Mesendoderm (in vitro differentiated cells): ENCODE results near the gene ARL5B. TPM values are rescaled to one million over a fixed set of nuclear protein-coding genes. Genes with fewer than 3 reads are reported as not detected.

Experiments used
- DNase-seq: peaks from one replicate; pipeline ENCODE4 v3.0.0; 2013
- H2AK5ac ChIP-seq: 2 replicates; pipeline ENCODE4 v1.6.1; 2013; ENCODE audit warnings: low read length, inconsistent platforms
- H2BK120ac ChIP-seq: 2 replicates; pipeline ENCODE4 v1.6.1; 2013; ENCODE audit warnings: low read depth, mild to moderate bottlenecking, low read length, moderate library complexity, mixed read lengths
- H2BK15ac ChIP-seq: replicated peaks from 2 replicates; pipeline ENCODE4 v1.6.1; 2013; ENCODE audit warnings: low read depth, mild to moderate bottlenecking, moderate library complexity
- H2BK5ac ChIP-seq: 2 replicates; pipeline ENCODE4 v1.6.1; 2013; ENCODE audit warnings: low read length, inconsistent platforms
- H3K18ac ChIP-seq: 2 replicates; pipeline ENCODE4 v1.6.1; 2013; ENCODE audit warnings: mild to moderate bottlenecking, low read length, mixed read lengths
- H3K23ac ChIP-seq: one replicate; pipeline ENCODE4 v1.6.1; 2013; ENCODE audit warnings: low read length
- H3K27ac ChIP-seq: 2 replicates; pipeline ENCODE4 v1.5.1; 2013; ENCODE audit warnings: low read depth, mild to moderate bottlenecking, inconsistent platforms, low read length, moderate library complexity
- H3K27me3 ChIP-seq: 2 replicates; pipeline ENCODE4 v1.6.1; 2013; ENCODE audit warnings: low read length, control low read depth, mild to moderate bottlenecking, inconsistent platforms; ENCODE audit not compliant: insufficient read depth, poor library complexity
- H3K36me3 ChIP-seq: 2 replicates; pipeline ENCODE4 v1.6.1; 2013; ENCODE audit warnings: low read length, inconsistent platforms; ENCODE audit not compliant: control insufficient read depth, insufficient read depth
- H3K4ac ChIP-seq: one replicate; pipeline ENCODE4 v1.6.1; 2013; ENCODE audit warnings: low read depth, mild to moderate bottlenecking, low read length, moderate library complexity
- H3K4me1 ChIP-seq: 2 replicates; pipeline ENCODE4 v1.6.1; 2013; ENCODE audit warnings: low read depth, low read length, inconsistent platforms; ENCODE audit not compliant: control insufficient read depth
- H3K4me2 ChIP-seq: 2 replicates; pipeline ENCODE4 v1.6.1; 2013; ENCODE audit warnings: low read length
- H3K4me3 ChIP-seq: 2 replicates; pipeline ENCODE4 v1.5.1; 2013; ENCODE audit warnings: mild to moderate bottlenecking, low read length
- H3K56ac ChIP-seq: one replicate; pipeline ENCODE4 v1.6.1; 2013; ENCODE audit warnings: low read length
- H3K79me1 ChIP-seq: 2 replicates; pipeline ENCODE4 v1.6.1; 2013; ENCODE audit warnings: low read length, inconsistent platforms
- H3K79me2 ChIP-seq: 2 replicates; pipeline ENCODE4 v1.6.1; 2013; ENCODE audit warnings: mild to moderate bottlenecking, low read length; ENCODE audit not compliant: control insufficient read depth, insufficient read depth
- H3K9ac ChIP-seq: 2 replicates; pipeline ENCODE4 v1.6.1; 2013; ENCODE audit warnings: low read length, inconsistent platforms
- H4K5ac ChIP-seq: one replicate; pipeline ENCODE4 v1.6.1; 2013; ENCODE audit warnings: low read length
- H4K8ac ChIP-seq: one replicate; pipeline ENCODE4 v1.6.1; 2013; ENCODE audit warnings: low read depth, mild to moderate bottlenecking, control low read depth, low read length, moderate library complexity
- WGBS: extraction: QIAGEN DNeasy Blood & Tissue Kit; methylation state at CpG from one replicate; pipeline ENCODE4 v1.1.7; 2013; ENCODE audit warnings: low lambda C conversion rate, missing lambda C conversion rate; ENCODE audit not compliant: insufficient coverage; ENCODE audit errors: extremely low coverage; 5-methylcytosine and 5-hydroxymethylcytosine counted together
- polyA plus RNA-seq, 2 experiments: library from polyadenylated mRNA; stranded (reverse); fragments of 200-250 nt; gene quantifications; one replicate each; pipeline ENCODE4 v1.2.3, GENCODE V29; 2013

ARL5B gene, protein sequence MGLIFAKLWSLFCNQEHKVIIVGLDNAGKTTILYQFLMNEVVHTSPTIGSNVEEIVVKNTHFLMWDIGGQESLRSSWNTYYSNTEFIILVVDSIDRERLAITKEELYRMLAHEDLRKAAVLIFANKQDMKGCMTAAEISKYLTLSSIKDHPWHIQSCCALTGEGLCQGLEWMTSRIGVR
- 30.4 TPM for polyA plus RNA-seq (2013, experiment 1 of 2)
- polyA plus RNA-seq (2013, experiment 2 of 2): 30.0 TPM

DNA sequence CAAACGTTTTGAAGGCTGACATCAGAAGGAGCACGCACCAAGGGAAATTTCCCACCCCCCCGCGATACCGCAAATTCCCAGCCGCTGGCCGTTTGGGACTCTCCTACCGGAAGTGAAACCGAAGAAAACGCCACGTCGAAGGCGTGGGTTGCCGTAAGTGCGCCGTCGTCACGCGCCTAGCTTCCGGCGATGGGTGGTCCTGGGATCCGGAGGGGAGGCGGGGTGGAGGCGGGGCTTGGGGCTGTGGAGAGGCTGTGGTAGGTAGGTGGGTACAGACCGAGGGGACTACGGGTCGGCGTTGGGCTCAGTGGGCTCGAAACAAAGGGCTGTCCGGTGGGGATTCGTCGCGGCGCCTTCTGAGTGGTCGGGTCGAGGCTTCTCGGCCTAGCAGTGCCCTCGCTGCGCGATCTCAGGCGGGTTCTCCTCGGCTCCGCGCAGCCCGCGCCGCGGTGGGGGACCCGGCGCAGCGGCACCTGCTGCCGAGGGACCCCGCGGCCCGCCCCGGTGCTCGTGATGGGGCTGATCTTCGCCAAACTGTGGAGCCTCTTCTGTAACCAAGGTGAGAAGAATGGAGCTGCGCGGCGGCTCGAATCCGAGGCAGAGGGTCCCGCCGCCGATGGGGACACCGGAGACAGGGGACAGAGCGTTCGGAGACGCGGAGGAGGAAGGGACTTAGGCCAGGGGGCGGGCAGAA is at the start of gene ARL5B:
Gene ARL5B (plus strand): TSS at position 307 of the 694 bp plus-strand sequence. CDS start 207 bp downstream, at position 514.
- Histone ChIP-seq H3K4ac (peak within 1 kb of the TSS; percentile 62), H3K9ac (peak within 1 kb of the TSS; percentile 95), H4K8ac (peak within 1 kb of the TSS; percentile 98), H3K23ac (no peak within 1 kb of the TSS), H2BK120ac (no peak within 1 kb of the TSS), H3K4me2 (peak within 1 kb of the TSS; percentile 41), H3K4me3 (peak within 1 kb of the TSS; percentile 88), H3K27ac (peak within 1 kb of the TSS; percentile 97), H3K27me3 (no peaks in the 10 kb centered on the region), H3K36me3 (no peaks in the 10 kb centered on the region), H2AK5ac (peak within 1 kb of the TSS; percentile 40), H3K4me1 (peaks cover 6% of the 10 kb centered on the region), H2BK5ac (peak within 1 kb of the TSS; percentile 10), H3K79me2 (peaks cover 43% of the 10 kb centered on the region), H2BK15ac (no peak within 1 kb of the TSS), H4K5ac (peak within 1 kb of the TSS; percentile 59), H3K79me1 (peaks cover 2% of the 10 kb centered on the region), H3K56ac (peak within 1 kb of the TSS; percentile 98), H3K18ac (peak within 1 kb of the TSS; percentile 93)
- WGBS: no CpG with 5 or more reads among the region's 72 CpGs
- peak; percentile 99 for DNase-seq

DNA sequence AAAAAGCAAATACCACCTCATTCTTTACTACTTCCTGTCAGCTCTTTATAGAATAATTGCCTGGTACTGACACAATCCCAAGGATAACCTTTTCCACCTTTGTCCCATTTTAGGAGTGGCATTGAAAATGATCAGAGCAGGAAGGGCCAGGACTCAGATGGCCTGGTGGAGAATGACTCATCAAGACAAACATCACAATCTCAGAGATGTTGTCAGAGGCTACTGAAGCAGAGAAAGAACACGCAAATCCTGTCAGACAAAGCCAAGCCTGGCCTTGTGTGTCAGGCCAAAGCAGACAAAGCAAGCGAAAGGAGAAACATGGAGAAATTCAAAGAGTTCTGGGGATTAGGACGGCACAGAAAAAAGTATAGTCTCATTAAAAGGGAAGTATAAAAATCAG is 48.7 kb upstream of the ARL5B start:
- no CpG with 5 or more reads among the region's 3 CpGs for WGBS
- Histone ChIP-seq H3K27ac (no peak overlapping the region), H3K18ac (no peak overlapping the region), H3K4me2 (no peak overlapping the region), H4K8ac (no peak overlapping the region), H3K79me1 (no peaks in the 10 kb centered on the region), H3K4me1 (peaks cover 3% of the 10 kb centered on the region), H3K27me3 (no peaks in the 10 kb centered on the region), H2BK120ac (no peak overlapping the region), H3K4me3 (no peak overlapping the region), H2BK15ac (no peak overlapping the region), H2BK5ac (no peak overlapping the region), H2AK5ac (no peak overlapping the region), H3K79me2 (no peaks in the 10 kb centered on the region), H3K4ac (no peak overlapping the region), H4K5ac (no peak overlapping the region), H3K9ac (no peak overlapping the region), H3K56ac (no peak overlapping the region), H3K23ac (no peak overlapping the region), H3K36me3 (no peaks in the 10 kb centered on the region)
- peak; percentile 58 for DNase-seq

DNA sequence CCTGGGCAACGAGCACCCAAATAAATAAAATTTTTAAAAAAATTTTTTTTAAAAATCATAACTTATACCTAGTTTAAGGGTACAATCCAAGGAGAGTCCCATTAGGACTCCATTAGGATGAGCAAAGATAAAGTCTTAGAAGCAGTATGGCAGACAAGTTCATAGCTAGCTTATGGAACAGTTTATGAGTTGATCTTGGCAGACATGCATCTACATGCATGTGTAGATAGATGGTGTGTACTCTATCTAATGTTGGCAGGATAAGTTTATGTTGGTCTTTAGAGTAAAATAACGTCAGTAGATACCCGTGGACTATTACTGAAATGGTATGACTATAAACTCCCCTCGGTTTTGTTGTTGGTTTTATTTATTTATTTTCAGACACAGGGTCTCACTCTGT is 48.1 kb upstream of the ARL5B start:
- no peak overlapping the region for H3K18ac ChIP-seq
- no peaks in the 10 kb centered on the region for H3K79me1 ChIP-seq
- H4K8ac ChIP-seq: no peak overlapping the region
- WGBS: no CpG with 5 or more reads among the region's 4 CpGs
- no peak overlapping the region for H3K4ac ChIP-seq
- H3K4me3 ChIP-seq: no peak overlapping the region
- no peak overlapping the region for H3K56ac ChIP-seq
- no peak overlapping the region for H2BK15ac ChIP-seq
- no peak overlapping the region for H3K27ac ChIP-seq
- H3K9ac ChIP-seq: no peak overlapping the region
- H2BK120ac ChIP-seq: no peak overlapping the region
- H3K36me3 ChIP-seq: no peaks in the 10 kb centered on the region
- no peak for DNase-seq
- no peaks in the 10 kb centered on the region for H3K27me3 ChIP-seq
- no peaks in the 10 kb centered on the region for H3K79me2 ChIP-seq
- H2BK5ac ChIP-seq: no peak overlapping the region
- no peak overlapping the region for H4K5ac ChIP-seq
- no peak overlapping the region for H2AK5ac ChIP-seq
- no peak overlapping the region for H3K4me2 ChIP-seq
- H3K23ac ChIP-seq: no peak overlapping the region
- peaks cover 3% of the 10 kb centered on the region for H3K4me1 ChIP-seq

DNA sequence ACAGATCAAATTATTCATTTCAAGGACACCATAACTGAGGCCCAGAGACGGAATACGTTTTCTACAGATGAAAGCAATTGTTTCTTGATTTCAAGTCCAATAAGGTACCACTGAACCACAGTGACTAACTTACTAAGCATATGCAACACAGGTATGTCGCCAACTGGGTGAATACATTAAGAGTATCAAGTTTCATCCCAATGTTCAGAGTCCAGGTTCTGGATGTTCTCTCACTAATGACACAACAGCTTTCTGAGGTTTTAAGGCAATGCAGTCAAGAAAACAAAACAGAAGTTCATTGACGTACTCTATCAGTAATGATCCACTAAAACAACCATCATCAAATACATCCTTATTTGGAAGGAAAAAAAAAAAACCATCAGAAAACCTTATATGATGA is 43.6 kb upstream of the ARL5B start:
- WGBS: no CpG with 5 or more reads among the region's 4 CpGs
- no peak overlapping the region for H2BK5ac ChIP-seq
- no peak overlapping the region for H3K27ac ChIP-seq
- no peak for DNase-seq
- no peak overlapping the region for H2BK15ac ChIP-seq
- H2AK5ac ChIP-seq: no peak overlapping the region
- no peaks in the 10 kb centered on the region for H3K4me1 ChIP-seq
- H3K9ac ChIP-seq: no peak overlapping the region
- no peak overlapping the region for H3K4ac ChIP-seq
- no peaks in the 10 kb centered on the region for H3K27me3 ChIP-seq
- H3K36me3 ChIP-seq: no peaks in the 10 kb centered on the region
- H4K5ac ChIP-seq: no peak overlapping the region
- no peak overlapping the region for H4K8ac ChIP-seq
- no peak overlapping the region for H3K18ac ChIP-seq
- no peak overlapping the region for H3K56ac ChIP-seq
- no peak overlapping the region for H3K4me2 ChIP-seq
- no peak overlapping the region for H2BK120ac ChIP-seq
- H3K79me1 ChIP-seq: no peaks in the 10 kb centered on the region
- H3K79me2 ChIP-seq: no peaks in the 10 kb centered on the region
- no peak overlapping the region for H3K4me3 ChIP-seq
- H3K23ac ChIP-seq: no peak overlapping the region

DNA sequence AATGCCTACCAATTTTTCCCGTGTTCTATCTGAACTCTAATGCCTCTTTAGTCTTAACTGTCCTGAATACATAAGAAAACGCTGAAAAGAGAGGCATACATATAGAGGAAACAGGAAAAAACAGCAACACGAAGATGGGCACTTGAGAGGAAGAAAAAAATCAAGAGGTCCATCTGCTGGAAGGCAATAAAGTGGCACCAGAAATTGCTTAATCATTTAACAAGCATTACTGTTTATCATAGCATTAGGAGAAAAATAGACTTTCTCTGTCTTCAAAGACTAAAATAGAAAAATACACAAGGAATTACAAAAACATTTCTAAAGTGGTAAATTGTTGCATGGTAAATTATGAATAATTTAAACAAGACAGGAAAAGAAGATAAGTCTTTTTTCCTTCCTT is 42.9 kb upstream of the ARL5B start:
- Histone ChIP-seq H3K4ac (no peak overlapping the region), H4K8ac (no peak overlapping the region), H3K4me1 (no peaks in the 10 kb centered on the region), H2BK120ac (no peak overlapping the region), H3K23ac (no peak overlapping the region), H3K18ac (no peak overlapping the region), H3K79me1 (no peaks in the 10 kb centered on the region), H3K27me3 (no peaks in the 10 kb centered on the region), H3K36me3 (no peaks in the 10 kb centered on the region), H4K5ac (no peak overlapping the region), H3K4me2 (no peak overlapping the region), H3K4me3 (no peak overlapping the region), H3K9ac (no peak overlapping the region), H2AK5ac (no peak overlapping the region), H3K79me2 (no peaks in the 10 kb centered on the region), H3K27ac (no peak overlapping the region), H2BK15ac (no peak overlapping the region), H2BK5ac (no peak overlapping the region), H3K56ac (no peak overlapping the region)
- no CpG with 5 or more reads among the region's 3 CpGs for WGBS
- DNase-seq: no peak
